Naive B cell (primary cell): ENCODE measurements around the gene ENOX2. TPM values are rescaled to one million over a fixed set of nuclear protein-coding genes. Genes with fewer than 3 reads are reported as not detected.

Source experiments
- ATAC-seq, 2 donors: fragments of 150-1000 bp; cut with Tn5 transposase; 2 replicates each; pipeline ENCODE4 v1.10.0; 2021; ENCODE audit warnings: low read depth in 2 of 2, mild to moderate bottlenecking in 2 of 2, moderate library complexity in 2 of 2
- DNase-seq: peaks from one replicate; pipeline ENCODE4 v3.0.0; 2022
- H3K27ac Mint-ChIP-seq, 6 donors: one replicate each; pipeline ENCODE4 v1.8.0; 2020 to 2022; ENCODE audit warnings: mild to moderate bottlenecking in 6 of 6, mixed read lengths in 6 of 6, moderate library complexity in 5 of 6, inconsistent platforms in 2 of 6
- H3K27me3 Mint-ChIP-seq, 3 donors: one replicate each; pipeline ENCODE4 v1.8.0; 2021 to 2022; ENCODE audit warnings: mixed read lengths in 3 of 3, mild to moderate bottlenecking in 1 of 3
- H3K36me3 Mint-ChIP-seq, 2 donors: one replicate each; pipeline ENCODE4 v1.8.0; 2020 to 2022; ENCODE audit warnings: mixed read lengths in 2 of 2, inconsistent platforms in 1 of 2, mild to moderate bottlenecking in 1 of 2
- H3K4me1 Mint-ChIP-seq, 3 donors: one replicate each; pipeline ENCODE4 v1.8.0; 2020 to 2022; ENCODE audit warnings: mixed read lengths in 3 of 3, inconsistent platforms in 1 of 3, mild to moderate bottlenecking in 1 of 3, moderate library complexity in 1 of 3
- H3K4me3 Mint-ChIP-seq, 8 donors: one replicate each; pipeline ENCODE4 v1.8.0; 2020 to 2022; ENCODE audit warnings: mild to moderate bottlenecking in 8 of 8, mixed read lengths in 8 of 8, moderate library complexity in 8 of 8, inconsistent platforms in 2 of 8
- H3K9me3 Mint-ChIP-seq, 7 donors: one replicate each; pipeline ENCODE4 v1.8.0; 2020 to 2022; ENCODE audit warnings: mixed read lengths in 7 of 7, mild to moderate bottlenecking in 5 of 7, inconsistent platforms in 2 of 7, moderate library complexity in 1 of 7
- polyA plus RNA-seq, 6 donors: library from polyadenylated mRNA; unstranded; fragments of 300-500 nt; fragmentation: Illumina TruSeq; gene quantifications; one replicate each; pipeline ENCODE4 v1.2.3, GENCODE V29; 2021; ENCODE audit warnings: low read depth in 6 of 6

Gene ENOX2
- polyA plus RNA-seq, 6 donors from 2014 or later: 17.2 to 32.6 (median 25.2) TPM

DNA sequence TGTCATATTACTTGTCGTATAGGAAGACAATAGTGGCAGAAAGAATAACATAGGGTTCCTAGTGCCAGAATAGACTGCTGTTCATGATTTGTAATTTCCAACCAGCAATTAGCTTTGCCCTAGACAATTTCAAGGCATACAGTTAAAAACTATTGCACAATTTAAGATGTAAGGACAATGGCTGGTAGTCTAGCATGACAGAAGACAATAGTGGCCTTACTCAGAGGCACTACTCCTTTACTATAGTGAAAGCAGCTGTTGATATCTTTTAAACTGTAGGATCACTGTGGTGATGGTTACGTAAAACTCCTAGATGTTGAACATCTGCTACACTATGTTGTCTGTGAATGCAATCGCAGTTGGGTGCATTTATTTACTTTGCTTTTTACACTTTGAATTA lies 266.7 kb downstream of the ENOX2 start:
- Mint-ChIP-seq H3K36me3 (peaks cover 5 to 11% of the 10 kb centered on the region in 2 donors), H3K27ac (no peak overlapping the region), H3K4me1 (no peaks in the 10 kb centered on the region), H3K4me3 (no peak overlapping the region), H3K27me3 (no peaks in the 10 kb centered on the region), H3K9me3 (no peaks in the 10 kb centered on the region)
- ATAC-seq (no peak), DNase-seq (no peak)

DNA sequence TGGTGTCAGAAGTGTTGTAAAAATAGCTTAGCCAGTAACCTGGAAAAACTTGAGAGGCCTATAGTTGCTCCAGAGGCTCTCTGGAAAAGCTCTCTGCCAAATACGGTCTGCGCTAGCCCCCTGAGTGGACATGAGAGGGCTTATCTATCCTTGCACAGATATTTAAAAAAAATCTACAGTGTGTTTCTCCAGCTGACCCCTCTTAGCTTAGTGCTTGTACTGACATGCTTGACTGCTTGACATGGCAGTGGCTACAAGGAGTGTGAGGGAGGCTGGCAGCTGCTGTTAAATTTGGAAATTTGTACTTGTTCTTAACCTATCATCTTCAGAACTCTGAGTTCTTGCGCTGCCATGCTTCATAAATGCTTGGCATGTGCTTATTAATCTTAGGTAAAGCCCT lies 272.0 kb downstream of the ENOX2 start:
- Mint-ChIP-seq H3K27ac (no peak overlapping the region), H3K36me3 (peaks cover 5% of the 10 kb centered on the region in 2 donors), H3K27me3 (no peaks in the 10 kb centered on the region), H3K9me3 (no peaks in the 10 kb centered on the region), H3K4me1 (no peaks in the 10 kb centered on the region), H3K4me3 (no peak overlapping the region)
- DNase-seq: no peak
- ATAC-seq: no peak

- H3K9me3 Mint-ChIP-seq: no peaks in the 10 kb centered on the region
- peaks cover 0 to 2% (median 0%) of the 10 kb centered on the region in 3 donors for H3K4me1 Mint-ChIP-seq
- no peak overlapping the region for H3K27ac Mint-ChIP-seq
- H3K36me3 Mint-ChIP-seq: peaks cover 4 to 5% of the 10 kb centered on the region in 2 donors
- no peak overlapping the region for H3K4me3 Mint-ChIP-seq
- DNase-seq (no peak), ATAC-seq (no peak)
- no peaks in the 10 kb centered on the region for H3K27me3 Mint-ChIP-seq
Measured at GRCh38 chrX:130628516-130628915, 274.5 kb downstream of the ENOX2 start.

DNA sequence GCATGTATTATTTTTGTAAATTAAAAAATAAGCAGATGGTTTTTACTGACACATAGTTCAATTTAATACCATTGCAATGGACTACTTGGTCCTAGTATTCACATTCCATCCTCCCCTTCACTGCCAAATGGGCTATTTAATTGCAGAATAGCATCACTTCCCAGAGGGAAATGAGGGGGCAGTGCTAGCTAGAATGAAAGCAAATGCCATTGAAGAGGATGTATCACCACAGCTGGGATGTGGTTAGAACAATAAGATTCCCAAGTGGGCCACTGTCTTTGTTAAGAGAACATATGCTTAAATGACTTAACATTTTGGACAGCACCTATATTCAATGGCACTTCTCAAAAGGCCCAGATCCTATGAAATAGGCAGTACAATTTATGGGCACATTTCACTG lies 276.5 kb downstream of the ENOX2 start:
- Mint-ChIP-seq H3K36me3 (no peaks in the 10 kb centered on the region), H3K9me3 (no peaks in the 10 kb centered on the region), H3K27me3 (no peaks in the 10 kb centered on the region), H3K27ac (no peak overlapping the region), H3K4me1 (peaks cover 0 to 2% (median 0%) of the 10 kb centered on the region in 3 donors), H3K4me3 (no peak overlapping the region)
- ATAC-seq (no peak), DNase-seq (no peak)

GRCh38 chrX:130625386-130625785 lies 277.6 kb downstream of the ENOX2 start:
- no peaks in the 10 kb centered on the region for H3K27me3 Mint-ChIP-seq

GRCh38 chrX:130623518-130623917 lies 279.5 kb downstream of the ENOX2 start:
- Mint-ChIP-seq H3K27me3 (no peaks in the 10 kb centered on the region), H3K27ac (no peak overlapping the region), H3K9me3 (no peaks in the 10 kb centered on the region), H3K36me3 (no peaks in the 10 kb centered on the region), H3K4me1 (peaks cover 0 to 2% (median 0%) of the 10 kb centered on the region in 3 donors), H3K4me3 (no peak overlapping the region)
- ATAC-seq: no peak
- no peak for DNase-seq

More at GRCh38 chrX:130625386-130625785, 277.6 kb downstream of the ENOX2 start:
- DNase-seq: no peak
- Mint-ChIP-seq H3K9me3 (no peaks in the 10 kb centered on the region), H3K27ac (no peak overlapping the region), H3K4me1 (peaks cover 0 to 2% (median 0%) of the 10 kb centered on the region in 3 donors), H3K36me3 (no peaks in the 10 kb centered on the region), H3K4me3 (no peak overlapping the region)
- no peak for ATAC-seq

DNA sequence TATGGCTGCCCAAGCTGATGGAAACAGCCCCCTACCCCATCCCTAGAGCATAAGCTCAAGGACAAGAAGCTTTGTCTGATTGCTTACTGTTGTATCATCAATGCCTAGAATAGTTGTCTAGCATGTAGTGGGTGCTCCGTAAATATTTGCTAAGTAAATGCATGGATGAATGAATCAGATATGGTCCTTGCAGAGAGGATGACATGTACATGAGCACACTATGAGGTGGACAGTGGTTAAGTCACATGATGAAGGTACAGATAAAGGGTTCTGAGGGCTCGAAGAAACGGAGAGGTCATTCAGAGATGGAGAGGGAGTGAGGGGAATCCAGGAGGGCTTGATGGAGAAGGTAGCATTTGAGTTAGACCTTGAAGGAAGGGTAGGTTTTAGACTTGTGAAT lies 287.1 kb downstream of the ENOX2 start:
- no peaks in the 10 kb centered on the region for H3K4me1 Mint-ChIP-seq
- peaks cover 0 to 6% (median 0%) of the 10 kb centered on the region in 7 donors for H3K9me3 Mint-ChIP-seq
- no peak overlapping the region for H3K4me3 Mint-ChIP-seq
- no peaks in the 10 kb centered on the region for H3K27me3 Mint-ChIP-seq
- no peak for DNase-seq
- no peak for ATAC-seq
- no peak overlapping the region for H3K27ac Mint-ChIP-seq
- H3K36me3 Mint-ChIP-seq: no peaks in the 10 kb centered on the region

GRCh38 chrX:130607431-130607830 lies 295.6 kb downstream of the ENOX2 start:
- Mint-ChIP-seq H3K9me3 (peaks cover 0 to 6% (median 0%) of the 10 kb centered on the region in 7 donors), H3K4me3 (no peak overlapping the region), H3K4me1 (no peaks in the 10 kb centered on the region), H3K27me3 (peaks cover 7 to 26% (median 11%) of the 10 kb centered on the region in 3 donors), H3K27ac (peak overlapping the region in 1 of 6 donors; percentile 41), H3K36me3 (no peaks in the 10 kb centered on the region)
- ATAC-seq: no peak
- no peak for DNase-seq

- Mint-ChIP-seq H3K9me3 (peaks cover 0 to 2% (median 0%) of the 10 kb centered on the region in 7 donors), H3K27me3 (peaks cover 7 to 26% (median 11%) of the 10 kb centered on the region in 3 donors), H3K4me3 (no peak overlapping the region), H3K36me3 (no peaks in the 10 kb centered on the region), H3K27ac (no peak overlapping the region), H3K4me1 (no peaks in the 10 kb centered on the region)
- DNase-seq: no peak
- no peak for ATAC-seq
Measured at GRCh38 chrX:130606425-130606824, 296.6 kb downstream of the ENOX2 start.

DNA sequence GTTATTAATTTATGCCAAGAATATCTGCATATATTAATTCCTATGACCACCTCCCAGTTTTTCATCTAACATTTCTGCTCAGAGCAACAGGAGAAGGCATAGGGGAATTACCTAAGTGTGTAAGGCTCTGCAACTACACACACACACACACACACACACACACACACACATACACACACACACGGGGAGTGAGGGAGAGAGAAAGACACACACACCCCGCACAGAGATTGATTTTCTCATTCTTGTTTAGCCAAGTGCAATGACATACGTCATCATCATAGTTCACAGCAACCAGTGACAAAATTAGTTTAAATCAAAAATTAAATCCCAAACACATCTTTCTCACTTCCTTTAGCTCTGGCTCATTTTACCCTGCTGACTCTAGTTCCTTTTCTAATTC lies 298.1 kb downstream of the ENOX2 start:
- Mint-ChIP-seq H3K4me1 (no peaks in the 10 kb centered on the region), H3K4me3 (no peak overlapping the region), H3K27ac (no peak overlapping the region), H3K9me3 (peaks cover 0 to 2% (median 0%) of the 10 kb centered on the region in 7 donors), H3K27me3 (peaks cover 7 to 29% (median 11%) of the 10 kb centered on the region in 3 donors), H3K36me3 (no peaks in the 10 kb centered on the region)
- DNase-seq (no peak), ATAC-seq (no peak)

GRCh38 chrX:130594453-130594916 lies 308.5 kb downstream of the ENOX2 start:
- no peaks in the 10 kb centered on the region for H3K4me1 Mint-ChIP-seq
- peaks cover 0 to 2% (median 0%) of the 10 kb centered on the region in 7 donors for H3K9me3 Mint-ChIP-seq
- H3K4me3 Mint-ChIP-seq: no peak overlapping the region
- no peak for DNase-seq
- peaks cover 4 to 12% (median 11%) of the 10 kb centered on the region in 3 donors for H3K27me3 Mint-ChIP-seq
- no peak overlapping the region for H3K27ac Mint-ChIP-seq
- ATAC-seq: no peak
- H3K36me3 Mint-ChIP-seq: no peaks in the 10 kb centered on the region

GRCh38 chrX:130593911-130594310 lies 309.1 kb downstream of the ENOX2 start:
- H3K36me3 Mint-ChIP-seq: no peaks in the 10 kb centered on the region
- H3K9me3 Mint-ChIP-seq: peaks cover 0 to 2% (median 0%) of the 10 kb centered on the region in 7 donors
- peaks cover 4 to 12% (median 9%) of the 10 kb centered on the region in 3 donors for H3K27me3 Mint-ChIP-seq
- no peaks in the 10 kb centered on the region for H3K4me1 Mint-ChIP-seq
- ATAC-seq (no peak), DNase-seq (no peak)
- H3K27ac Mint-ChIP-seq: no peak overlapping the region
- H3K4me3 Mint-ChIP-seq: no peak overlapping the region

DNA sequence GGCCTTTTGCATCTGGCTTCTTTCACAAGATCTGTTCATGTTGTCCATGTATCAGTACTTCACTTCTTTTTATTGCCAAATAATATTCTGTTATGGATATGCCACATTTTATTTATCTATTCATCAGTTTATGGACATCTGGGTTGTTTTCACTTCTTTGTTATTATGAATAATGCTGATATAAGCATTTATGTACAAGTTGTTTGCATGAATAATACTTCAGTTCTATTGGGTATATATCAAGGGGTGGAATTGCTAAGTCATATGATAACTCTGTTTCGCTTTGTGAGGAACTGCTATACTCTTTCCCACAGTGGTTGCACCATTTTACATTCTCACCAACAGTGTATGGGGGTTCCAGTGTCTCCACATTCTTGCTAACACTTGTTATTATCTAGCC lies 310.8 kb downstream of the ENOX2 start:
- Mint-ChIP-seq H3K27ac (no peak overlapping the region), H3K27me3 (peaks cover 4 to 12% (median 9%) of the 10 kb centered on the region in 3 donors), H3K36me3 (no peaks in the 10 kb centered on the region), H3K4me3 (no peak overlapping the region), H3K9me3 (peaks cover 0 to 2% (median 0%) of the 10 kb centered on the region in 7 donors), H3K4me1 (no peaks in the 10 kb centered on the region)
- no peak for DNase-seq
- ATAC-seq: no peak

DNA sequence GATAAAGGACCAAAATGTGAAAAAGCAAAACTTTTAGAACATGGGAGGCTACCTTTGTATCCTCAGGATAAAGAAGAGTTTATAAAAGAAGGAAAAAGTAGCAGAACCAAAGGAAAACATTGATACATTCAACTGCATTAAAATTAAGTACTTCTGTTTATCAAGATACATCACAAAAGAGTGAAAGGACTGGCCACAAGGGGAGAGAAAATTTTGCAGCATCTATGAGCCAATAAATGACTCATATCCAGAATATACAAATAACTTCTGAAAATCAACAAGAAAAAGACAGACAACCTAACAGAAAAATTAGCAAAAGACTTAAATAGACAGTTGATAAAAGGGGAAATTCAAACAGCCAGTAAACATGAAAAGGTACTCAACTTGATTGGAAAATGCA lies 324.1 kb downstream of the ENOX2 start:
- Mint-ChIP-seq H3K4me3 (no peak overlapping the region), H3K4me1 (no peaks in the 10 kb centered on the region), H3K36me3 (no peaks in the 10 kb centered on the region), H3K9me3 (peaks cover 0 to 6% (median 2%) of the 10 kb centered on the region in 7 donors), H3K27me3 (peaks cover 0 to 6% (median 0%) of the 10 kb centered on the region in 3 donors), H3K27ac (no peak overlapping the region)
- no peak for DNase-seq
- no peak for ATAC-seq

- Mint-ChIP-seq H3K27ac (no peak overlapping the region), H3K9me3 (peaks cover 0 to 2% (median under 1%) of the 10 kb centered on the region in 7 donors), H3K36me3 (no peaks in the 10 kb centered on the region), H3K4me3 (no peak overlapping the region), H3K27me3 (peaks cover 0 to 6% (median 0%) of the 10 kb centered on the region in 3 donors), H3K4me1 (no peaks in the 10 kb centered on the region)
- ATAC-seq (no peak), DNase-seq (no peak)
Measured at GRCh38 chrX:130577431-130577830, 325.6 kb downstream of the ENOX2 start.
